H1 (cell line): ENCODE data around the gene NCKIPSD. TPM values are rescaled to one million over a fixed set of nuclear protein-coding genes. Genes with fewer than 3 reads are reported as not detected.

ENCODE experiments used
- CTCF ChIA-PET: fragments of 300-600 bp; sonication (Branson Sonifier 250); formaldehyde crosslinking; loops from one replicate; lab custom pipeline; 2021; ENCODE audit not compliant: partially characterized antibody; lab: Charles Lee
- POLR2A ChIA-PET: fragments of 300-600 bp; sonication (Branson Sonifier 250); formaldehyde crosslinking; loops from one replicate; lab custom pipeline; 2021; ENCODE audit warnings: inconsistent platforms; ENCODE audit not compliant: partially characterized antibody; lab: Charles Lee
- DNase-seq, 2 experiments: peaks; one replicate each; pipeline versions ENCODE4 v3.0.0 to v3.0.0-alpha.2; 2010 to 2022; ENCODE audit warnings: low spot score in 2 of 2, low read depth in 1 of 2, mixed read lengths in 1 of 2
- FAIRE-seq: peaks from 2 replicates; lab custom pipeline; 2011; peaks lifted over from hg19 to GRCh38; lab: Jason Lieb, UNC
- H2AFZ ChIP-seq: 2 replicates; pipeline ENCODE4 v1.8.1; 2012; ENCODE audit warnings: low read length, inconsistent platforms
- H2AK5ac ChIP-seq: 2 replicates; pipeline ENCODE4 v1.6.1; 2013; ENCODE audit warnings: low read depth, low read length
- H2BK120ac ChIP-seq: replicated peaks from 2 replicates; pipeline ENCODE3; 2013; ENCODE audit warnings: low read depth, low read length, inconsistent platforms
- H2BK12ac ChIP-seq: 2 replicates; pipeline ENCODE4 v1.6.1; 2013; ENCODE audit warnings: low read depth, low read length
- H2BK15ac ChIP-seq: 2 replicates; pipeline ENCODE4 v1.6.1; 2013; ENCODE audit warnings: low read length
- H2BK20ac ChIP-seq: 2 replicates; pipeline ENCODE4 v1.6.1; 2013; ENCODE audit warnings: low read length
- H2BK5ac ChIP-seq: 2 replicates; pipeline ENCODE4 v1.6.1; 2013; ENCODE audit warnings: low read depth, low read length
- H3K14ac ChIP-seq: 2 replicates; pipeline ENCODE4 v1.6.1; 2013; ENCODE audit warnings: inconsistent platforms; ENCODE audit not compliant: insufficient read length
- H3K18ac ChIP-seq: 2 replicates; pipeline ENCODE4 v1.6.1; 2013; ENCODE audit warnings: low read length; ENCODE audit errors: extremely low read depth
- H3K23ac ChIP-seq: 2 replicates; pipeline ENCODE4 v1.6.1; 2013; ENCODE audit warnings: inconsistent platforms; ENCODE audit not compliant: insufficient read length
- H3K23me2 ChIP-seq: 2 replicates; pipeline ENCODE4 v1.6.1; 2013; ENCODE audit warnings: low read depth, low read length
- H3K27ac ChIP-seq: 2 replicates; pipeline ENCODE4 v1.6.1; 2011; ENCODE audit warnings: low read depth, low read length, inconsistent platforms
- H3K27me3 ChIP-seq, 4 experiments: replicated peaks in 1 of 4; 1 replicate in 1 of 4; 2 replicates in 3 of 4; pipeline versions ENCODE4 v1.6.1 to v1.8.1; 2011 to 2013; ENCODE audit warnings: low read length in 3 of 4, mild to moderate bottlenecking in 3 of 4, inconsistent platforms in 2 of 4, mixed read lengths in 2 of 4, moderate library complexity in 1 of 4; ENCODE audit not compliant: control insufficient read depth in 3 of 4, insufficient read depth in 3 of 4; ENCODE audit errors: extremely low read depth in 1 of 4
- H3K36me3 ChIP-seq, 4 experiments: 2 replicates each; pipeline versions ENCODE4 v1.6.1 to v1.8.1; 2011 to 2013; ENCODE audit warnings: mild to moderate bottlenecking in 4 of 4, low read length in 3 of 4, moderate library complexity in 2 of 4, control low read depth in 1 of 4, inconsistent platforms in 1 of 4; ENCODE audit not compliant: insufficient read depth in 4 of 4, control insufficient read depth in 2 of 4
- H3K4ac ChIP-seq: replicated peaks from 2 replicates; pipeline ENCODE3; 2013; ENCODE audit warnings: low read length, low read depth, mixed read lengths, inconsistent platforms; ENCODE audit not compliant: insufficient read length
- H3K4me1 ChIP-seq, 4 experiments: replicated peaks in 1 of 4; 1 replicate in 1 of 4; 2 replicates in 3 of 4; pipeline versions ENCODE4 v1.6.1 to v1.8.1; 2011 to 2013; ENCODE audit warnings: low read length in 3 of 4, inconsistent platforms in 2 of 4, mixed read lengths in 1 of 4; ENCODE audit not compliant: insufficient read depth in 4 of 4, control insufficient read depth in 3 of 4
- H3K4me2 ChIP-seq, 2 experiments: 2 replicates each; pipeline versions ENCODE4 v1.6.1 to v1.8.1; 2011 to 2013; ENCODE audit warnings: low read depth in 2 of 2, low read length in 2 of 2, control low read depth in 1 of 2, inconsistent platforms in 1 of 2, mild to moderate bottlenecking in 1 of 2; ENCODE audit not compliant: insufficient read depth in 1 of 2
- H3K4me3 ChIP-seq, 4 experiments: fragments of 200-600, 300-600 bp in 1 of 4; sonication (generic), shearing (Covaris generic), sonication (Bioruptor Twin) in 1 of 4; 2 replicates each; pipeline versions ENCODE4 v1.5.1 to v1.8.1; 2011 to 2016; ENCODE audit warnings: low read length in 4 of 4, low read depth in 3 of 4, control low read depth in 2 of 4, inconsistent platforms in 2 of 4, mild to moderate bottlenecking in 2 of 4, mixed read lengths in 1 of 4, moderate library complexity in 1 of 4; ENCODE audit not compliant: insufficient read depth in 2 of 4; ENCODE audit errors: extremely low read depth in 1 of 4
- H3K56ac ChIP-seq: replicated peaks from 2 replicates; pipeline ENCODE3; 2013; ENCODE audit warnings: low read depth, mild to moderate bottlenecking, mixed read lengths, low read length, inconsistent platforms; ENCODE audit not compliant: insufficient read length
- H3K79me1 ChIP-seq: 2 replicates; pipeline ENCODE4 v1.6.1; 2013; ENCODE audit warnings: low read depth, low read length, control low read depth
- H3K79me2 ChIP-seq, 2 experiments: 2 replicates each; pipeline versions ENCODE4 v1.6.1 to v1.8.1; 2012 to 2013; ENCODE audit warnings: low read length in 2 of 2, mild to moderate bottlenecking in 2 of 2, inconsistent platforms in 1 of 2; ENCODE audit not compliant: insufficient read depth in 2 of 2, control insufficient read depth in 1 of 2
- H3K9ac ChIP-seq, 4 experiments: replicated peaks in 1 of 4; 1 replicate in 1 of 4; 2 replicates in 3 of 4; pipeline versions ENCODE4 v1.6.1 to v1.8.1; 2011 to 2013; ENCODE audit warnings: low read depth in 3 of 4, low read length in 3 of 4, control low read depth in 2 of 4, mild to moderate bottlenecking in 2 of 4, moderate library complexity in 2 of 4, inconsistent platforms in 1 of 4; ENCODE audit errors: extremely low read depth in 1 of 4
- H3K9me3 ChIP-seq, 2 experiments: 2 replicates each; pipeline versions ENCODE4 v1.6.1 to v1.8.1; 2012 to 2013; ENCODE audit warnings: mild to moderate bottlenecking in 2 of 2, moderate library complexity in 2 of 2, control low read depth in 1 of 2, inconsistent platforms in 1 of 2, low read depth in 1 of 2, low read length in 1 of 2, mixed read lengths in 1 of 2; ENCODE audit not compliant: insufficient read depth in 2 of 2
- H4K20me1 ChIP-seq, 2 experiments: replicated peaks in 1 of 2; 2 replicates each; pipeline versions ENCODE3 to v1.8.1; 2011 to 2013; ENCODE audit warnings: inconsistent platforms in 2 of 2, low read length in 2 of 2, mild to moderate bottlenecking in 1 of 2; ENCODE audit not compliant: insufficient read depth in 2 of 2, control insufficient read depth in 1 of 2
- H4K5ac ChIP-seq: 2 replicates; pipeline ENCODE4 v1.6.1; 2013; ENCODE audit warnings: low read length, low read depth, mixed read lengths, inconsistent platforms; ENCODE audit not compliant: insufficient read length
- H4K8ac ChIP-seq: 2 replicates; pipeline ENCODE4 v1.8.0; 2013; ENCODE audit warnings: mild to moderate bottlenecking, moderate library complexity, low read length, inconsistent platforms; ENCODE audit not compliant: insufficient read depth; ENCODE audit errors: extremely low read depth
- H4K91ac ChIP-seq: replicated peaks from 2 replicates; pipeline ENCODE3; 2013; ENCODE audit warnings: low read length, mixed read lengths, inconsistent platforms; ENCODE audit not compliant: insufficient read length
- CREB1 ChIP-seq: IDR thresholded peaks from 2 replicates; pipeline ENCODE4 v1.6.1; 2012; ENCODE audit warnings: inconsistent platforms
- FOSL1 ChIP-seq: IDR thresholded peaks from 2 replicates; pipeline ENCODE4 v1.6.1; 2011; ENCODE audit warnings: mild to moderate bottlenecking, low read depth, low read length, moderate library complexity; ENCODE audit not compliant: insufficient read depth
- GTF2F1 ChIP-seq: IDR thresholded peaks from 2 replicates; pipeline ENCODE4 v1.6.1; 2012; ENCODE audit warnings: low read depth, low read length, improper control_type of control experiment, borderline replicate concordance
- HDAC2 ChIP-seq, 2 experiments: fragments of 300-600 bp in 1 of 2; sonication (generic) in 1 of 2; IDR thresholded peaks; 2 replicates each; pipeline ENCODE4 v1.6.1; 2011 to 2012; ENCODE audit warnings: low read depth in 2 of 2, low read length in 2 of 2, mild to moderate bottlenecking in 2 of 2, moderate library complexity in 2 of 2, borderline replicate concordance in 1 of 2, inconsistent platforms in 1 of 2
- NRF1 ChIP-seq: IDR thresholded peaks from 2 replicates; pipeline ENCODE4 v1.6.1; 2011; ENCODE audit warnings: mild to moderate bottlenecking, low read depth, low read length, improper control_type of control experiment
- POLR2A ChIP-seq, 2 experiments: IDR thresholded peaks; 1 replicate in 1 of 2; 2 replicates in 1 of 2; pipeline ENCODE4 v1.6.1; 2011; ENCODE audit warnings: low read depth in 2 of 2, low read length in 2 of 2, mild to moderate bottlenecking in 2 of 2; ENCODE audit errors: control extremely low read depth in 1 of 2
- SP4 ChIP-seq: IDR thresholded peaks from 2 replicates; pipeline ENCODE4 v1.6.1; 2012; ENCODE audit warnings: low read length, inconsistent platforms
- SRF ChIP-seq: IDR thresholded peaks from 2 replicates; pipeline ENCODE4 v1.6.1; 2011; ENCODE audit warnings: mild to moderate bottlenecking, low read depth, low read length, moderate library complexity
- SUZ12 ChIP-seq: fragments of 200-600 bp; sonication (generic); IDR thresholded peaks from 2 replicates; pipeline ENCODE4 v1.6.1; 2012; ENCODE audit warnings: mild to moderate bottlenecking, inconsistent platforms, low read length, moderate library complexity, mixed read lengths
- TBP ChIP-seq: IDR thresholded peaks from 2 replicates; pipeline ENCODE4 v1.6.1; 2011; ENCODE audit warnings: low read depth, low read length, improper control_type of control experiment
- TEAD4 ChIP-seq: IDR thresholded peaks from 2 replicates; pipeline ENCODE4 v1.6.1; 2012; ENCODE audit warnings: low read depth, low read length, inconsistent platforms, mixed read lengths
- WGBS, 2 experiments: shearing (Covaris generic) in 1 of 2; methylation state at CpG; one replicate each; pipeline versions ENCODE4 v1.1.6 to v1.1.7; 2013 to 2015; ENCODE audit warnings: low lambda C conversion rate in 2 of 2, mixed read lengths in 2 of 2, inconsistent platforms in 1 of 2, low coverage in 1 of 2, missing lambda C conversion rate in 1 of 2; ENCODE audit not compliant: insufficient replicate concordance in 2 of 2, insufficient coverage in 1 of 2, insufficient read length in 1 of 2; ENCODE audit errors: extremely low coverage in 1 of 2, missing lambda C conversion rate in 1 of 2; 5-methylcytosine and 5-hydroxymethylcytosine counted together
- polyA plus RNA-seq, 7 experiments: library from polyadenylated mRNA; depleted of rRNA in 3 of 7; stranded (reverse) in 5 of 7; unstranded in 2 of 7; fragments of >200 nt in 5 of 7; fragments of 200-250 nt in 2 of 7; gene quantifications; 1 replicate in 5 of 7; 2 replicates in 1 of 7; 4 replicates in 1 of 7; pipeline versions ENCODE4 v1.2.1 to v1.2.3, GENCODE V29; 2011 to 2013; ENCODE audit warnings: missing spikeins in 2 of 7, mixed read lengths in 2 of 7
- total RNA-seq: library from RNA; stranded (reverse); fragmentation: NEBNext Ultra II Directional; extraction: Animal tissue kit (Norgen Biotek cat#: 25700); gene quantifications from 2 replicates; pipeline ENCODE4 v1.2.1, GENCODE V29; 2021
- TF ChIP-seq, protein P1 (sequence below): IDR thresholded peaks from 2 replicates; pipeline ENCODE4 v1.6.1; 2011; ENCODE audit warnings: low read length, improper control_type of control experiment

The NCKIPSD gene
- total and polyA plus RNA-seq, 2 of the 8 experiments (the other 6 are each of a cell fraction or from before 2014, with no cell fraction given), result 34.7 to 91.8 TPM

DNA sequence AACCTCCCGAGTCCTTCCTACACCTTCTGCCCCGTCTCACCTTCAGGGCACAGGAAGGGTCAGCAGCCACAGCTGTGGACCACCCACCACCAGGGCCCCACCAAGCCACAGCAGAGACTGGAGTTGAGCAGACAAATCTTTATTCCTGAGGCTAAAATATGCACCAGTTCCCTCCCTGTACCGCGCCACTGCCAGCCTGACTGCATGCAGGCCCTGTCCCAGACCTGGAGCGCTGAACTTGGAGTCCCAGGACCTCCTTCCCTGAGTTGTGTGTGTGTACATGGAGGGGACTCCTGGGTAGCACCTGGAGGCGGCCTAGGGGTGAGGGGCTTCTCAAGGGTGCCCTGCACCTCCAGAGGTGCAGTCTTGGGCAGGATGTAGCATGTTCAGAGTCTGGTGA, 60.1 kb downstream of the NCKIPSD start:
- Histone ChIP-seq H3K4me2 (no peak overlapping the region), H3K79me2 (no peaks in the 10 kb centered on the region), H3K27me3 (no peaks in the 10 kb centered on the region), H2BK12ac (no peak overlapping the region), H2BK20ac (no peak overlapping the region), H3K18ac (no peak overlapping the region), H3K27ac (no peak overlapping the region), H3K79me1 (no peaks in the 10 kb centered on the region), H3K4me3 (no peak overlapping the region), H2AK5ac (no peak overlapping the region), H4K5ac (no peak overlapping the region), H3K4ac (no peak overlapping the region), H3K23me2 (0 out of 2 replicates have a peak, but pooled peaks cover 2% of the 10 kb centered on the region), H3K14ac (no peak overlapping the region), H4K20me1 (peaks cover 6 to 16% of the 10 kb centered on the region in 2 experiments), H2AFZ (no peak overlapping the region), H3K9me3 (no peaks in the 10 kb centered on the region), H3K36me3 (peaks cover 11 to 41% (median 17%) of the 10 kb centered on the region in 4 experiments; a peak in 7 of 8 replicates), H3K56ac (no peak overlapping the region), H3K9ac (no peak overlapping the region), H3K23ac (no peak overlapping the region), H4K91ac (no peak overlapping the region), H2BK120ac (no peak overlapping the region), H2BK5ac (no peak overlapping the region), H4K8ac (peak overlapping the region; percentile 35; the same call in 1 of the 2 replicates), H2BK15ac (no peak overlapping the region), H3K4me1 (peaks cover 0 to 6% (median 3%) of the 10 kb centered on the region in 4 experiments; a peak in 3 of 7 replicates)
- ChIA-PET CTCF (interaction anchor here (0.6 to 5.3 kb wide), 6 partner anchors 9 to 67 kb away, joined by 4 to 49 read pairs (median 5); partner anchors contain the start of genes SLC26A6 and UQCRC1), POLR2A (interaction anchor here (1.0 to 7.9 kb wide), 6 partner anchors 8 to 38 kb away, joined by 3 to 75 read pairs (median 16); partner anchors contain the start of genes CELSR3, SLC26A6 and UQCRC1)
- no peak for DNase-seq
- FAIRE-seq, result no peak
- WGBS, 2 experiments, result 85% methylated on average over 6 of the region's 6 CpGs; no CpG with 5 or more reads in 1 of the 2 experiments
- TF ChIP-seq SRF (no peak), FOSL1 (no peak), NRF1 (no peak), TBP (no peak), HDAC2 (IDR thresholded peaks at IDR 0.05; ENCODE audit: borderline replicate concordance in 1 of 2, low read depth in 2 of 2, low read length in 2 of 2) (no peak), SP4 (no peak), CREB1 (no peak), TEAD4 (no peak), SUZ12 (no peak), GTF2F1 (no peak), POLR2A (IDR thresholded peaks at IDR 0.05; ENCODE audit: control extremely low read depth in 1 of 2, low read depth in 2 of 2, low read length in 2 of 2) (no peak)
- TF ChIP-seq, protein P1, sequence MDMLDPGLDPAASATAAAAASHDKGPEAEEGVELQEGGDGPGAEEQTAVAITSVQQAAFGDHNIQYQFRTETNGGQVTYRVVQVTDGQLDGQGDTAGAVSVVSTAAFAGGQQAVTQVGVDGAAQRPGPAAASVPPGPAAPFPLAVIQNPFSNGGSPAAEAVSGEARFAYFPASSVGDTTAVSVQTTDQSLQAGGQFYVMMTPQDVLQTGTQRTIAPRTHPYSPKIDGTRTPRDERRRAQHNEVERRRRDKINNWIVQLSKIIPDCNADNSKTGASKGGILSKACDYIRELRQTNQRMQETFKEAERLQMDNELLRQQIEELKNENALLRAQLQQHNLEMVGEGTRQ, result no peak
